HG02840 (cell line): Measurements from ENCODE around the gene ERO1B.
"Not testable (repeated sequence)": the region's sequence is repeated elsewhere in the genome, so short reads cannot be mapped to it uniquely, and the experiment has no call there.

Source experiments
- ATAC-seq: cut with Tn5 transposase; IDR thresholded peaks from one replicate; pipeline ENCODE4 v1.9.1; 2021; ENCODE audit warnings: mild to moderate bottlenecking, moderate library complexity, moderate number of reproducible peaks; ENCODE audit not compliant: unreplicated experiment, low FRiP score

ERO1B gene

GRCh38 chr1:236281654-236282424 lies at the start of gene ERO1B:
Gene ERO1B (minus strand): TSS chr1:236281958. CDS start chr1:236281783, 175 bp downstream.
- ATAC-seq: peak; percentile 85

- ATAC-seq: not testable (repeated sequence)
These were observed 49.7 kb upstream of the ERO1B start for GRCh38 chr1:236331412-236331811.

- no peak for ATAC-seq
These were observed 44.7 kb upstream of the ERO1B start for GRCh38 chr1:236326432-236326831.

GRCh38 chr1:236325567-236325966 lies 43.8 kb upstream of the ERO1B start:
- ATAC-seq: no peak

GRCh38 chr1:236323819-236324411 lies 42.2 kb upstream of the ERO1B start:
- no peak for ATAC-seq

GRCh38 chr1:236322566-236323409 lies 41.0 kb upstream of the ERO1B start:
- ATAC-seq: no peak

- no peak for ATAC-seq
These were observed 39.3 kb upstream of the ERO1B start for GRCh38 chr1:236321101-236321500.

- ATAC-seq: no peak
These were observed 38.9 kb upstream of the ERO1B start for GRCh38 chr1:236320671-236321070.

- ATAC-seq: no peak
These were observed 38.5 kb upstream of the ERO1B start for GRCh38 chr1:236320214-236320613.

- no peak for ATAC-seq
These were observed 34.7 kb upstream of the ERO1B start for GRCh38 chr1:236316437-236316836.

GRCh38 chr1:236315518-236315917 lies 33.8 kb upstream of the ERO1B start:
- no peak for ATAC-seq

GRCh38 chr1:236315092-236315491 lies 33.3 kb upstream of the ERO1B start:
- ATAC-seq: no peak

GRCh38 chr1:236314050-236314449 lies 32.3 kb upstream of the ERO1B start:
- ATAC-seq: not testable (repeated sequence)

- no peak for ATAC-seq
These were observed 31.7 kb upstream of the ERO1B start for GRCh38 chr1:236313427-236313826.

- ATAC-seq: no peak
These were observed 29.3 kb upstream of the ERO1B start for GRCh38 chr1:236311040-236311439.

- ATAC-seq: no peak
These were observed 27.1 kb upstream of the ERO1B start for GRCh38 chr1:236308827-236309226.

- no peak for ATAC-seq
These were observed 25.7 kb upstream of the ERO1B start for GRCh38 chr1:236307435-236307834.

- no peak for ATAC-seq
These were observed 22.9 kb upstream of the ERO1B start for GRCh38 chr1:236304682-236305081.

- no peak for ATAC-seq
These were observed 21.9 kb upstream of the ERO1B start for GRCh38 chr1:236303675-236304074.

GRCh38 chr1:236302941-236303340 lies 21.2 kb upstream of the ERO1B start:
- no peak for ATAC-seq

GRCh38 chr1:236301958-236302335 lies 20.2 kb upstream of the ERO1B start:
- no peak for ATAC-seq
